ENCODE measurements around the gene BBS10. TPM values are rescaled to one million over a fixed set of nuclear protein-coding genes. Genes with fewer than 3 reads are reported as not detected.

BBS10 gene
- total and polyA plus RNA-seq, 2 of the 4 experiments (the other 2 are of a cell fraction) = 4.9 to 10.0 TPM

DNA sequence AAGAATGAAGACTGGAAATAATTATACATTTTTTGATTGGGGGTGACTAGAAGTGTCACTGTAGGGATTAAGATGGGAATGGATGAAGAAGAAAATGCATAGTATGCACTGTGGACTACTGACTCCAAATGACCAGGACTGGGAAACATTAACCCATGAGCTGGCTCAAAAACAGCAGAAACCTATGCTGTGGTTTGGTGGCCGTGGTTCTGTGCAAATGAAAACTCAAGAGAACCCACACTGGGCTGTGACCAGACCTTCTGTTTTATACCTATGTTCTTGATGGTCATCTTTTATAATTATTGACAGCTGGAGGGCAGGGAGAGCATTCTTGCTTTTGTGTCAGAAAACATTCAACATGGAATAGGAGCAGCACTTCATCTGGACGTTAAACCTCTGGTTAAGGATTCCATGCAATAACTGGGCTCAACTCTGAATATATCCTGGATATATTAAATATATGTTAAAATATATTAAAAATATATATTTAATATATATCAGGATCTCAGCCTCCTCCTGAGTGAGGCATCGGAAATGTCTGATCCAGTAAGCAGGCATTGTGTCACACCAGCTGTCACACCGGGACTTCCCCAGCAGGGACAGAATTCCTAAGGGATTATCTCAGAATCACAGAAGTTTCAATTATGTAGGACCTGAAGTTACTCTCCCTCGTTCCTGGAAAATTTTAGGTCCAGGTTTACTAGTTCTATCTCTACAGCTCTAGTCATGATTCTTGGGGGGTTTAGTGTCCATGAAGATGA, 48.5 kb downstream of the BBS10 start:
- Histone ChIP-seq H2AK9ac (replicated peaks; ENCODE audit: low read depth, low read length, poor library complexity) (no peak overlapping the region), H4K91ac (ENCODE audit: insufficient read depth, low read depth, low read length) (no peak overlapping the region), H3K4ac (ENCODE audit: low read depth, low read length) (no peak overlapping the region), H3K79me1 (ENCODE audit: low read depth in 1 of 2, low read length in 2 of 2) (no peaks in the 10 kb centered on the region), H3K4me2 (ENCODE audit: low read depth, low read length) (no peak overlapping the region), H2BK15ac (ENCODE audit: low read depth, low read length) (no peak overlapping the region), H3K9me1 (ENCODE audit: insufficient read depth, low read length) (no peaks in the 10 kb centered on the region), H3K27ac (ENCODE audit: insufficient read depth, low read length) (no peak overlapping the region), H3K9me3 (ENCODE audit: control insufficient read depth, insufficient read depth, low read length) (no peaks in the 10 kb centered on the region), H3K4me3 (ENCODE audit: insufficient read depth, low read depth, low read length) (no peak overlapping the region), H3K4me1 (ENCODE audit: control insufficient read depth, insufficient read depth, low read length) (peaks cover 3% of the 10 kb centered on the region), H2AFZ (replicated peaks; ENCODE audit: low read length, poor library complexity) (no peak overlapping the region), H2BK5ac (ENCODE audit: low read depth, low read length, poor library complexity, severe bottlenecking) (no peak overlapping the region), H4K5ac (ENCODE audit: low read depth, low read length) (no peak overlapping the region), H3K23ac (ENCODE audit: low read depth, low read length) (no peak overlapping the region), H3K56ac (ENCODE audit: extremely low read depth, insufficient read depth, low read length) (no peak overlapping the region), H4K8ac (ENCODE audit: low read depth in 2 of 2, low read length in 2 of 2) (no peak overlapping the region), H2BK120ac (ENCODE audit: low read depth, low read length) (no peak overlapping the region), H2AK5ac (ENCODE audit: low read depth, low read length) (no peak overlapping the region), H3K27me3 (ENCODE audit: control insufficient read depth, insufficient read depth, low read length) (no peaks in the 10 kb centered on the region), H2BK20ac (ENCODE audit: low read depth, low read length) (no peak overlapping the region), H3K9ac (ENCODE audit: low read depth, low read length) (no peak overlapping the region), H4K20me1 (ENCODE audit: insufficient read depth, low read length) (no peaks in the 10 kb centered on the region), H3K18ac (ENCODE audit: low read depth, low read length) (no peak overlapping the region), H3K36me3 (ENCODE audit: control insufficient read depth, insufficient read depth, low read length) (no peaks in the 10 kb centered on the region), H3K14ac (replicated peaks; ENCODE audit: low read depth, low read length) (no peak overlapping the region)
- DNase-seq (no peak), ATAC-seq (ENCODE audit: low read depth) (no peak)
- POLR2A ChIA-PET (ENCODE audit: unreplicated experiment) = no interaction called here
- whole genome bisulfite sequencing, 2 experiments (ENCODE audit: extremely low coverage in 2 of 2, insufficient read length in 1 of 2) = no CpG with 5 or more reads among the region's 5 CpGs
- dilution Hi-C loops (cut with HindIII; ENCODE audit: low sequenced_read_pairs, unreplicated experiment) = no loop called here
- intact Hi-C loops (cut with micrococcal nuclease) = no loop called here
- in situ Hi-C loops (cut with MboI; ENCODE audit: low sequenced_read_pairs) = no loop called here
- TF ChIP-seq MXI1 (IDR thresholded peaks at IDR 0.05; ENCODE audit: borderline replicate concordance, low read depth, low read length) = no peak
- no peak for TF ChIP-seq FOS (IDR thresholded peaks at IDR 0.05; ENCODE audit: low read depth, low read length)
- no peak for TF ChIP-seq CTCF (conservative IDR thresholded peaks at IDR 0.05; ENCODE audit: low read depth, low read length)
- TF ChIP-seq NFE2L2 (IDR thresholded peaks at IDR 0.05; ENCODE audit: low read depth, low read length) = no peak
- no peak for TF ChIP-seq BHLHE40 (IDR thresholded peaks at IDR 0.05; ENCODE audit: low read depth, low read length)
- no peak for TF ChIP-seq CEBPB (IDR thresholded peaks at IDR 0.05; ENCODE audit: low read depth, low read length)
- TF ChIP-seq RFX5 (IDR thresholded peaks at IDR 0.05; ENCODE audit: low read depth, low read length) = no peak
- no peak for TF ChIP-seq CHD1 (IDR thresholded peaks at IDR 0.05; ENCODE audit: low read depth, low read length)
- no peak for TF ChIP-seq MAZ (IDR thresholded peaks at IDR 0.05; ENCODE audit: borderline replicate concordance, low read depth, low read length)
- no peak for TF ChIP-seq SMC3 (IDR thresholded peaks at IDR 0.05; ENCODE audit: low read depth, low read length)
- TF ChIP-seq POLR2A (IDR thresholded peaks at IDR 0.05; ENCODE audit: low read depth, low read length) = no peak
- no peak for TF ChIP-seq RCOR1 (IDR thresholded peaks at IDR 0.05; ENCODE audit: insufficient replicate concordance, low read length)
- TF ChIP-seq, protein P1, sequence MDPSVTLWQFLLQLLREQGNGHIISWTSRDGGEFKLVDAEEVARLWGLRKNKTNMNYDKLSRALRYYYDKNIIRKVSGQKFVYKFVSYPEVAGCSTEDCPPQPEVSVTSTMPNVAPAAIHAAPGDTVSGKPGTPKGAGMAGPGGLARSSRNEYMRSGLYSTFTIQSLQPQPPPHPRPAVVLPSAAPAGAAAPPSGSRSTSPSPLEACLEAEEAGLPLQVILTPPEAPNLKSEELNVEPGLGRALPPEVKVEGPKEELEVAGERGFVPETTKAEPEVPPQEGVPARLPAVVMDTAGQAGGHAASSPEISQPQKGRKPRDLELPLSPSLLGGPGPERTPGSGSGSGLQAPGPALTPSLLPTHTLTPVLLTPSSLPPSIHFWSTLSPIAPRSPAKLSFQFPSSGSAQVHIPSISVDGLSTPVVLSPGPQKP (IDR thresholded peaks at IDR 0.05; ENCODE audit: borderline replicate concordance, low read depth, low read length) = no peak
- no peak for TF ChIP-seq RAD21 (IDR thresholded peaks at IDR 0.05; ENCODE audit: low read length)
- no TSS peak for BruUV-seq (replicated peaks)
- CTCF ChIA-PET = no interaction called here
